K562 (cell line): ENCODE measurements around the gene SSH3. TPM values are rescaled to one million over a fixed set of nuclear protein-coding genes. Genes with fewer than 3 reads are reported as not detected.

Experiments
- HOXB6 ChIP-seq: fragments of 250-450 bp; sonication (Bioruptor Pico); IDR thresholded peaks from 2 replicates; pipeline ENCODE4 v1.5.1; 2022; ENCODE audit warnings: mild to moderate bottlenecking, borderline replicate concordance
- IFI16 ChIP-seq: fragments of 250-450 bp; sonication (Bioruptor Pico); IDR thresholded peaks from 2 replicates; pipeline ENCODE4 v2.1.2; 2022; ENCODE audit warnings: mild to moderate bottlenecking, inconsistent platforms
- NELFE ChIP-seq: IDR thresholded peaks from 2 replicates; pipeline ENCODE4 v1.6.1; 2011; ENCODE audit warnings: mild to moderate bottlenecking; ENCODE audit not compliant: insufficient read depth, insufficient read length
- NONO ChIP-seq, 2 experiments: fragments of 200-400 bp in 1 of 2; fragments of 450-650 bp in 1 of 2; formaldehyde crosslinking in 1 of 2; IDR thresholded peaks; 2 replicates each; pipeline ENCODE4 v1.6.1; 2017; ENCODE audit warnings: low read depth in 2 of 2, mild to moderate bottlenecking in 2 of 2, moderate library complexity in 2 of 2, low read length in 1 of 2
- NR2F6 ChIP-seq: fragments of 450-650 bp; formaldehyde crosslinking; IDR thresholded peaks from 2 replicates; pipeline ENCODE4 v1.4.0; 2020; ENCODE audit warnings: mild to moderate bottlenecking
- PHF8 ChIP-seq: fragments of 200-600 bp; sonication (generic); IDR thresholded peaks from 2 replicates; pipeline ENCODE4 v1.6.1; 2012; ENCODE audit warnings: mixed run types, mild to moderate bottlenecking, inconsistent platforms, low read length, moderate library complexity, borderline replicate concordance
- POLR2AphosphoS2 ChIP-seq: IDR thresholded peaks from 2 replicates; pipeline ENCODE4 v1.6.1; 2012; ENCODE audit warnings: low read length, improper control_type of control experiment
- POLR2G ChIP-seq: fragments of 200-400 bp; formaldehyde crosslinking; IDR thresholded peaks from 2 replicates; pipeline ENCODE4 v1.6.1; 2017; ENCODE audit warnings: low read depth, mild to moderate bottlenecking, antibody characterized with exemption, low read length, moderate library complexity
- PRPF4 ChIP-seq: fragments of 200-400 bp; formaldehyde crosslinking; IDR thresholded peaks from one replicate; pipeline ENCODE4 v1.6.1; 2017; ENCODE audit warnings: low read length, low read depth, mild to moderate bottlenecking; ENCODE audit not compliant: insufficient read depth, poor library complexity, severe bottlenecking
- RBBP5 ChIP-seq: fragments of 200-600 bp; sonication (generic); IDR thresholded peaks from 2 replicates; pipeline ENCODE4 v1.6.1; 2012; ENCODE audit warnings: borderline replicate concordance, mild to moderate bottlenecking, low read length, control low read depth, inconsistent platforms; ENCODE audit not compliant: insufficient read depth, poor library complexity, severe bottlenecking
- TARDBP ChIP-seq: fragments of 450-650 bp; IDR thresholded peaks from 2 replicates; pipeline ENCODE4 v1.6.1; 2016
- THRAP3 ChIP-seq: fragments of 450-650 bp; IDR thresholded peaks from 2 replicates; pipeline ENCODE4 v1.6.1; 2016; ENCODE audit warnings: mild to moderate bottlenecking, inconsistent platforms, borderline replicate concordance
- ZBTB7A ChIP-seq: IDR thresholded peaks from 2 replicates; pipeline ENCODE4 v1.6.1; 2011; ENCODE audit warnings: low read depth, mild to moderate bottlenecking, low read length, moderate library complexity, borderline replicate concordance; ENCODE audit not compliant: control insufficient read depth
- polyA plus RNA-seq, 8 experiments: library from polyadenylated mRNA; depleted of rRNA in 4 of 8; stranded (reverse) in 5 of 8; unstranded in 3 of 8; fragments of >200 nt; fragmentation: Nextera tagmentation in 2 of 8; fragmentation: Illumina TruSeq in 1 of 8; extraction: Ambion mirVana in 2 of 8; extraction: Trizol in 1 of 8; gene quantifications; 2 replicates each; pipeline versions ENCODE4 v1.2.1 to v1.2.3, GENCODE V29; 2011 to 2014; ENCODE audit warnings: inconsistent platforms in 1 of 8, missing spikeins in 1 of 8
- total RNA-seq, 7 experiments: library from RNA; depleted of rRNA in 6 of 7; stranded (reverse); fragments of >200 nt in 6 of 7; fragmentation: Illumina TruSeq in 2 of 7; extraction: Trizol in 2 of 7; gene quantifications; 2 replicates each; pipeline versions ENCODE4 v1.2.1 to v1.2.3, GENCODE V29; 2011 to 2021; ENCODE audit warnings: low replicate concordance in 1 of 7
- TF ChIP-seq, protein P1 (sequence below): fragments of 250-450 bp; sonication (Bioruptor Pico); IDR thresholded peaks from 2 replicates; pipeline ENCODE4 v1.9.0; 2021; ENCODE audit warnings: mild to moderate bottlenecking
- TF ChIP-seq, protein P2 (sequence below): sonication (generic); formaldehyde crosslinking; IDR thresholded peaks from 2 replicates; pipeline ENCODE4 v1.9.0; 2022; ENCODE audit warnings: mild to moderate bottlenecking, missing genetic modification reagents
- TF ChIP-seq, protein P3 (sequence below), 2 experiments: fragments of 200-800 bp in 1 of 2; sonication (Bioruptor generic) in 1 of 2; sonication (generic) in 1 of 2; formaldehyde crosslinking in 1 of 2; IDR thresholded peaks in 1 of 2; conservative IDR thresholded peaks in 1 of 2; 2 replicates each; pipeline versions ENCODE4 v1.5.0 to v1.6.1; 2016 to 2020; ENCODE audit warnings: missing compliant biosample characterization in 1 of 2, missing genetic modification characterization in 1 of 2, missing genetic modification reagents in 1 of 2
- TF ChIP-seq, protein P4 (sequence below): fragments of 450-650 bp; formaldehyde crosslinking; conservative IDR thresholded peaks from 2 replicates; pipeline ENCODE4 v1.4.0; 2022; ENCODE audit warnings: mild to moderate bottlenecking, missing genetic modification characterization

SSH3 gene
- total and polyA plus RNA-seq, 9 of the 15 experiments (the other 6 are each of a cell fraction or from before 2014, with no cell fraction given), result 0.07 to 1.0 (median 0.24) TPM; not detected in 3

DNA sequence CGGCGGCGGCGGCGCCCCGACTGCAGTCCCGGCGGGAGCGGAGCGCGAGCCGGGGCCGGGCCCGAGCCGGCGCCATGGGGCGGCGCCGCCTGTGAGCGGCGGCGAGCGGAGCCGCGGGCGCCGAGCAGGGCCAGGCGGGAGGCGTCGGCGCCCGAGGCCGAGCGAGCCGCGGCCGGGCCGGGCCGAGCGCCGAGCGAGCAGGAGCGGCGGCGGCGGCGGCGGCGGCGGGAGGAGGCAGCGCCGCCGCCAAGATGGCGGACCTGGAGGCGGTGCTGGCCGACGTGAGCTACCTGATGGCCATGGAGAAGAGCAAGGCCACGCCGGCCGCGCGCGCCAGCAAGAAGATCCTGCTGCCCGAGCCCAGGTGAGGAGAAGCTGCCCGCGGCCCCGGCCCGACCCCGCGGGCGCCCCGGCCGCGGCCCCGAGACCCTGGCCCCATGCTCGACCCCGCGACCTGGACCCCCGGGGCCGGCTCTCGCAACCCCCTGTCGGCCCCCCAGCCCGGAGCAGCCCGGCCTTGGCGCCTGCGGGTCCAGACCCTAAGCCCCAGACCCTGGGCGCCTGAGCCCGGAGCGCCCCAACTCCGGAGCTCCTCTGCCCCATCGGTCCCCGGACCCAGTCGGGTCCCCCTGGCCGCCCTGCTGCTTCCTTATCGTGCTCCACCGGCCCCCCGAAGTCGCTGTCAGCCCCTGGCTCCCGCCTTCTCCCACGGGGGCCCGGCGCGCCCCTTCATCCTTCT, 36.7 kb upstream of the SSH3 start, which contains the start of gene GRK2 (continued):
- TF ChIP-seq, protein P1, sequence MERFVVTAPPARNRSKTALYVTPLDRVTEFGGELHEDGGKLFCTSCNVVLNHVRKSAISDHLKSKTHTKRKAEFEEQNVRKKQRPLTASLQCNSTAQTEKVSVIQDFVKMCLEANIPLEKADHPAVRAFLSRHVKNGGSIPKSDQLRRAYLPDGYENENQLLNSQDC (CRISPR knock-in tag), result no peak
- TF ChIP-seq RBBP5, result peak; percentile 45
- TF ChIP-seq, protein P2, sequence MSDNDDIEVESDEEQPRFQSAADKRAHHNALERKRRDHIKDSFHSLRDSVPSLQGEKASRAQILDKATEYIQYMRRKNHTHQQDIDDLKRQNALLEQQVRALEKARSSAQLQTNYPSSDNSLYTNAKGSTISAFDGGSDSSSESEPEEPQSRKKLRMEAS, result no peak
- TF ChIP-seq TARDBP, result no peak
- TF ChIP-seq NELFE, result no peak
- TF ChIP-seq IFI16 (CRISPR knock-in tag), result no peak
- TF ChIP-seq, protein P3, sequence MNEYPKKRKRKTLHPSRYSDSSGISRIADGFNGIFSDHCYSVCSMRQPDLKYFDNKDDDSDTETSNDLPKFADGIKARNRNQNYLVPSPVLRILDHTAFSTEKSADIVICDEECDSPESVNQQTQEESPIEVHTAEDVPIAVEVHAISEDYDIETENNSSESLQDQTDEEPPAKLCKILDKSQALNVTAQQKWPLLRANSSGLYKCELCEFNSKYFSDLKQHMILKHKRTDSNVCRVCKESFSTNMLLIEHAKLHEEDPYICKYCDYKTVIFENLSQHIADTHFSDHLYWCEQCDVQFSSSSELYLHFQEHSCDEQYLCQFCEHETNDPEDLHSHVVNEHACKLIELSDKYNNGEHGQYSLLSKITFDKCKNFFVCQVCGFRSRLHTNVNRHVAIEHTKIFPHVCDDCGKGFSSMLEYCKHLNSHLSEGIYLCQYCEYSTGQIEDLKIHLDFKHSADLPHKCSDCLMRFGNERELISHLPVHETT (CRISPR knock-in tag; conservative IDR thresholded peaks at IDR 0.05 in 1 of 2, IDR thresholded peaks at IDR 0.05 in 1 of 2), result peak in 1 of 2 experiments; percentile 63; a peak in 1 of 4 replicates
- TF ChIP-seq ZBTB7A, result peak; percentile 59; the same call in 1 of the 2 replicates
- peak; percentile 55; the same call in 1 of the 2 replicates for TF ChIP-seq PHF8
- TF ChIP-seq THRAP3, result no peak
- TF ChIP-seq NONO (IDR thresholded peaks at IDR 0.05; ENCODE audit: low read depth in 2 of 2, low read length in 1 of 2), result 0 out of 4 replicates have a peak, but pooled peaks of 1 of the 2 experiments have one; percentile 9
- TF ChIP-seq HOXB6 (CRISPR knock-in tag), result no peak
- TF ChIP-seq POLR2G, result peak; percentile 49; the same call in 1 of the 2 replicates
- TF ChIP-seq, protein P4, sequence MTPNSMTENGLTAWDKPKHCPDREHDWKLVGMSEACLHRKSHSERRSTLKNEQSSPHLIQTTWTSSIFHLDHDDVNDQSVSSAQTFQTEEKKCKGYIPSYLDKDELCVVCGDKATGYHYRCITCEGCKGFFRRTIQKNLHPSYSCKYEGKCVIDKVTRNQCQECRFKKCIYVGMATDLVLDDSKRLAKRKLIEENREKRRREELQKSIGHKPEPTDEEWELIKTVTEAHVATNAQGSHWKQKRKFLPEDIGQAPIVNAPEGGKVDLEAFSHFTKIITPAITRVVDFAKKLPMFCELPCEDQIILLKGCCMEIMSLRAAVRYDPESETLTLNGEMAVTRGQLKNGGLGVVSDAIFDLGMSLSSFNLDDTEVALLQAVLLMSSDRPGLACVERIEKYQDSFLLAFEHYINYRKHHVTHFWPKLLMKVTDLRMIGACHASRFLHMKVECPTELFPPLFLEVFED (CRISPR knock-in tag), result no peak
- no peak for TF ChIP-seq PRPF4
- no peak for TF ChIP-seq POLR2AphosphoS2
- no peak for TF ChIP-seq NR2F6 (CRISPR knock-in tag)
